Caki2 (cell line): ENCODE data around the gene INPP1. TPM values are rescaled to one million over a fixed set of nuclear protein-coding genes. Genes with fewer than 3 reads are reported as not detected.

Source experiments
- DNase-seq: peaks from one replicate; pipeline ENCODE4 v3.0.0-alpha.2; 2015; ENCODE audit warnings: low read depth
- in situ Hi-C: cut with HindIII; loops from 2 replicates; pipeline ENCODE4 v1.10.0; 2016; ENCODE audit warnings: low sequenced_read_pairs, low pct_unique_long_range_greater_than_20kb, mixed read lengths
- total RNA-seq: library from RNA; depleted of rRNA; stranded (reverse); fragments of >200 nt; shearing (Covaris generic); gene quantifications from 2 replicates; pipeline ENCODE4 v1.2.3, GENCODE V29; 2014; ENCODE audit warnings: low replicate concordance

Gene INPP1
- total RNA-seq, 1 experiment from 2014 or later, result 8.3 TPM

GRCh38 chr2:190382851-190383250 lies 39.5 kb downstream of the INPP1 start:
- in situ Hi-C loops, result no loop called here
- DNase-seq, result peak; percentile 39

GRCh38 chr2:190387422-190387821 lies 44.0 kb downstream of the INPP1 start:
- DNase-seq, result no peak
- in situ Hi-C loops, result no loop called here

- DNase-seq, result no peak
- in situ Hi-C loops, result no loop called here
Observed at GRCh38 chr2:190396271-190396670, 52.9 kb downstream of the INPP1 start.

GRCh38 chr2:190402986-190403603 lies 59.7 kb downstream of the INPP1 start:
- in situ Hi-C loops, result no loop called here

GRCh38 chr2:190404487-190404886 lies 61.1 kb downstream of the INPP1 start:
- in situ Hi-C loops, result no loop called here
- peak; percentile 44 for DNase-seq

More at GRCh38 chr2:190402986-190403603, 59.7 kb downstream of the INPP1 start:
- no peak for DNase-seq

GRCh38 chr2:190405070-190405469 lies 61.7 kb downstream of the INPP1 start:
- in situ Hi-C loops, result no loop called here
- DNase-seq, result no peak

- in situ Hi-C loops, result no loop called here
- DNase-seq, result no peak
Observed at GRCh38 chr2:190405995-190406394, 62.6 kb downstream of the INPP1 start.

GRCh38 chr2:190406805-190407204 lies 63.4 kb downstream of the INPP1 start:
- in situ Hi-C loops, result no loop called here
- DNase-seq, result no peak

- DNase-seq, result no peak
- in situ Hi-C loops, result no loop called here
Observed at GRCh38 chr2:190407246-190407661, 63.9 kb downstream of the INPP1 start.

- in situ Hi-C loops, result no loop called here
- DNase-seq, result peak; percentile 51
Observed at GRCh38 chr2:190407662-190408537, 64.5 kb downstream of the INPP1 start, which contains the start of gene MFSD6. Gene MFSD6 (plus strand): TSS chr2:190408355. CDS start chr2:190436030, 27,675 bp downstream.

- in situ Hi-C loops, result no loop called here
- peak; percentile 62 for DNase-seq
Observed at GRCh38 chr2:190408538-190409271, 65.3 kb downstream of the INPP1 start.

- in situ Hi-C loops, result no loop called here
- DNase-seq, result no peak
Observed at GRCh38 chr2:190409616-190410015, 66.2 kb downstream of the INPP1 start.

- in situ Hi-C loops, result no loop called here
- DNase-seq, result no peak
Observed at GRCh38 chr2:190410166-190410565, 66.8 kb downstream of the INPP1 start.

GRCh38 chr2:190412966-190413365 lies 69.6 kb downstream of the INPP1 start:
- no peak for DNase-seq
- in situ Hi-C loops, result no loop called here

GRCh38 chr2:190413421-190413820 lies 70.0 kb downstream of the INPP1 start:
- in situ Hi-C loops, result no loop called here
- no peak for DNase-seq

- no peak for DNase-seq
- in situ Hi-C loops, result no loop called here
Observed at GRCh38 chr2:190415251-190415650, 71.9 kb downstream of the INPP1 start.

GRCh38 chr2:190415794-190416775 lies 72.7 kb downstream of the INPP1 start:
- DNase-seq, result no peak
- in situ Hi-C loops, result no loop called here
